ENCODE results near the gene IDE. TPM values are rescaled to one million over a fixed set of nuclear protein-coding genes. Genes with fewer than 3 reads are reported as not detected.

The IDE gene
- total and polyA plus RNA-seq, 2 of the 13 experiments (the other 11 are each of a cell fraction or from before 2014, with no cell fraction given): 16.1 to 52.1 TPM

DNA sequence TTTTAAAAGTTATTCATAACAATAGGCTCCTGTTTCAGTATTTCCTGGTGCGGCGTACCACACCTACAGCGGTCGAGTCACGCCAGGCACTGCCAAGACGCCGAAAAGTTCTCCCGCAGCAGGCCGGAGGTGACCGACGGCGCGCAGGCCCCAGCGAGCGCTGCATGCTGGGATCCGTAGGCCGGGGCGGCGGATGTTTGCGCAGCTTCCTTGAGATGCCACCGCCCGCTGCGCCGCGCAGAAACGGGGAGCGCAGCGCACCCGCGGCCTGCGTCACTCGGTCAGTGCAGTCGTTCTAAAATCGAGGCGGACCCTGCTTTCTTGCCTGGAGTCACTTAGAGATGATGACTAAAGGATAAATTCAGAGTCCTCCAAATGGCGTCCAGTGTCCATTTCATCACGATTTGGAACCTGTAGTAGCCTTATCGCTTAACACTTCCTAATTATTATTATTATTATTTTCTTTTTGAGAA, 17.7 kb upstream of the IDE start (continued):
- TF ChIP-seq, protein P1, sequence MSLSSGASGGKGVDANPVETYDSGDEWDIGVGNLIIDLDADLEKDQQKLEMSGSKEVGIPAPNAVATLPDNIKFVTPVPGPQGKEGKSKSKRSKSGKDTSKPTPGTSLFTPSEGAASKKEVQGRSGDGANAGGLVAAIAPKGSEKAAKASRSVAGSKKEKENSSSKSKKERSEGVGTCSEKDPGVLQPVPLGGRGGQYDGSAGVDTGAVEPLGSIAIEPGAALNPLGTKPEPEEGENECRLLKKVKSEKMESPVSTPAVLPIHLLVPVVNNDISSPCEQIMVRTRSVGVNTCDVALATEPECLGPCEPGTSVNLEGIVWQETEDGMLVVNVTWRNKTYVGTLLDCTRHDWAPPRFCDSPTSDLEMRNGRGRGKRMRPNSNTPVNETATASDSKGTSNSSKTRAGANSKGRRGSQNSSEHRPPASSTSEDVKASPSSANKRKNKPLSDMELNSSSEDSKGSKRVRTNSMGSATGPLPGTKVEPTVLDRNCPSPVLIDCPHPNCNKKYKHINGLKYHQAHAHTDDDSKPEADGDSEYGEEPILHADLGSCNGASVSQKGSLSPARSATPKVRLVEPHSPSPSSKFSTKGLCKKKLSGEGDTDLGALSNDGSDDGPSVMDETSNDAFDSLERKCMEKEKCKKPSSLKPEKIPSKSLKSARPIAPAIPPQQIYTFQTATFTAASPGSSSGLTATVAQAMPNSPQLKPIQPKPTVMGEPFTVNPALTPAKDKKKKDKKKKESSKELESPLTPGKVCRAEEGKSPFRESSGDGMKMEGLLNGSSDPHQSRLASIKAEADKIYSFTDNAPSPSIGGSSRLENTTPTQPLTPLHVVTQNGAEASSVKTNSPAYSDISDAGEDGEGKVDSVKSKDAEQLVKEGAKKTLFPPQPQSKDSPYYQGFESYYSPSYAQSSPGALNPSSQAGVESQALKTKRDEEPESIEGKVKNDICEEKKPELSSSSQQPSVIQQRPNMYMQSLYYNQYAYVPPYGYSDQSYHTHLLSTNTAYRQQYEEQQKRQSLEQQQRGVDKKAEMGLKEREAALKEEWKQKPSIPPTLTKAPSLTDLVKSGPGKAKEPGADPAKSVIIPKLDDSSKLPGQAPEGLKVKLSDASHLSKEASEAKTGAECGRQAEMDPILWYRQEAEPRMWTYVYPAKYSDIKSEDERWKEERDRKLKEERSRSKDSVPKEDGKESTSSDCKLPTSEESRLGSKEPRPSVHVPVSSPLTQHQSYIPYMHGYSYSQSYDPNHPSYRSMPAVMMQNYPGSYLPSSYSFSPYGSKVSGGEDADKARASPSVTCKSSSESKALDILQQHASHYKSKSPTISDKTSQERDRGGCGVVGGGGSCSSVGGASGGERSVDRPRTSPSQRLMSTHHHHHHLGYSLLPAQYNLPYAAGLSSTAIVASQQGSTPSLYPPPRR (CRISPR knock-in tag; IDR thresholded peaks at IDR 0.05; ENCODE audit: borderline replicate concordance): 0 out of 2 replicates have a peak, but pooled peaks have one; percentile 17
- TF ChIP-seq, protein P2, sequence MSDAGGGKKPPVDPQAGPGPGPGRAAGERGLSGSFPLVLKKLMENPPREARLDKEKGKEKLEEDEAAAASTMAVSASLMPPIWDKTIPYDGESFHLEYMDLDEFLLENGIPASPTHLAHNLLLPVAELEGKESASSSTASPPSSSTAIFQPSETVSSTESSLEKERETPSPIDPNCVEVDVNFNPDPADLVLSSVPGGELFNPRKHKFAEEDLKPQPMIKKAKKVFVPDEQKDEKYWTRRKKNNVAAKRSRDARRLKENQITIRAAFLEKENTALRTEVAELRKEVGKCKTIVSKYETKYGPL (CRISPR knock-in tag; IDR thresholded peaks at IDR 0.05): no peak
- TF ChIP-seq, protein P3, sequence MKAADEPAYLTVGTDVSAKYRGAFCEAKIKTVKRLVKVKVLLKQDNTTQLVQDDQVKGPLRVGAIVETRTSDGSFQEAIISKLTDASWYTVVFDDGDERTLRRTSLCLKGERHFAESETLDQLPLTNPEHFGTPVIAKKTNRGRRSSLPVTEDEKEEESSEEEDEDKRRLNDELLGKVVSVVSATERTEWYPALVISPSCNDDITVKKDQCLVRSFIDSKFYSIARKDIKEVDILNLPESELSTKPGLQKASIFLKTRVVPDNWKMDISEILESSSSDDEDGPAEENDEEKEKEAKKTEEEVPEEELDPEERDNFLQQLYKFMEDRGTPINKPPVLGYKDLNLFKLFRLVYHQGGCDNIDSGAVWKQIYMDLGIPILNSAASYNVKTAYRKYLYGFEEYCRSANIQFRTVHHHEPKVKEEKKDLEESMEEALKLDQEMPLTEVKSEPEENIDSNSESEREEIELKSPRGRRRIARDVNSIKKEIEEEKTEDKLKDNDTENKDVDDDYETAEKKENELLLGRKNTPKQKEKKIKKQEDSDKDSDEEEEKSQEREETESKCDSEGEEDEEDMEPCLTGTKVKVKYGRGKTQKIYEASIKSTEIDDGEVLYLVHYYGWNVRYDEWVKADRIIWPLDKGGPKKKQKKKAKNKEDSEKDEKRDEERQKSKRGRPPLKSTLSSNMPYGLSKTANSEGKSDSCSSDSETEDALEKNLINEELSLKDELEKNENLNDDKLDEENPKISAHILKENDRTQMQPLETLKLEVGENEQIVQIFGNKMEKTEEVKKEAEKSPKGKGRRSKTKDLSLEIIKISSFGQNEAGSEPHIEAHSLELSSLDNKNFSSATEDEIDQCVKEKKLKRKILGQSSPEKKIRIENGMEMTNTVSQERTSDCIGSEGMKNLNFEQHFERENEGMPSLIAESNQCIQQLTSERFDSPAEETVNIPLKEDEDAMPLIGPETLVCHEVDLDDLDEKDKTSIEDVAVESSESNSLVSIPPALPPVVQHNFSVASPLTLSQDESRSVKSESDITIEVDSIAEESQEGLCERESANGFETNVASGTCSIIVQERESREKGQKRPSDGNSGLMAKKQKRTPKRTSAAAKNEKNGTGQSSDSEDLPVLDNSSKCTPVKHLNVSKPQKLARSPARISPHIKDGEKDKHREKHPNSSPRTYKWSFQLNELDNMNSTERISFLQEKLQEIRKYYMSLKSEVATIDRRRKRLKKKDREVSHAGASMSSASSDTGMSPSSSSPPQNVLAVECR (CRISPR knock-in tag; IDR thresholded peaks at IDR 0.05; ENCODE audit: borderline replicate concordance): peak; percentile 69; the same call in 1 of the 2 replicates
- TF ChIP-seq, protein P4, sequence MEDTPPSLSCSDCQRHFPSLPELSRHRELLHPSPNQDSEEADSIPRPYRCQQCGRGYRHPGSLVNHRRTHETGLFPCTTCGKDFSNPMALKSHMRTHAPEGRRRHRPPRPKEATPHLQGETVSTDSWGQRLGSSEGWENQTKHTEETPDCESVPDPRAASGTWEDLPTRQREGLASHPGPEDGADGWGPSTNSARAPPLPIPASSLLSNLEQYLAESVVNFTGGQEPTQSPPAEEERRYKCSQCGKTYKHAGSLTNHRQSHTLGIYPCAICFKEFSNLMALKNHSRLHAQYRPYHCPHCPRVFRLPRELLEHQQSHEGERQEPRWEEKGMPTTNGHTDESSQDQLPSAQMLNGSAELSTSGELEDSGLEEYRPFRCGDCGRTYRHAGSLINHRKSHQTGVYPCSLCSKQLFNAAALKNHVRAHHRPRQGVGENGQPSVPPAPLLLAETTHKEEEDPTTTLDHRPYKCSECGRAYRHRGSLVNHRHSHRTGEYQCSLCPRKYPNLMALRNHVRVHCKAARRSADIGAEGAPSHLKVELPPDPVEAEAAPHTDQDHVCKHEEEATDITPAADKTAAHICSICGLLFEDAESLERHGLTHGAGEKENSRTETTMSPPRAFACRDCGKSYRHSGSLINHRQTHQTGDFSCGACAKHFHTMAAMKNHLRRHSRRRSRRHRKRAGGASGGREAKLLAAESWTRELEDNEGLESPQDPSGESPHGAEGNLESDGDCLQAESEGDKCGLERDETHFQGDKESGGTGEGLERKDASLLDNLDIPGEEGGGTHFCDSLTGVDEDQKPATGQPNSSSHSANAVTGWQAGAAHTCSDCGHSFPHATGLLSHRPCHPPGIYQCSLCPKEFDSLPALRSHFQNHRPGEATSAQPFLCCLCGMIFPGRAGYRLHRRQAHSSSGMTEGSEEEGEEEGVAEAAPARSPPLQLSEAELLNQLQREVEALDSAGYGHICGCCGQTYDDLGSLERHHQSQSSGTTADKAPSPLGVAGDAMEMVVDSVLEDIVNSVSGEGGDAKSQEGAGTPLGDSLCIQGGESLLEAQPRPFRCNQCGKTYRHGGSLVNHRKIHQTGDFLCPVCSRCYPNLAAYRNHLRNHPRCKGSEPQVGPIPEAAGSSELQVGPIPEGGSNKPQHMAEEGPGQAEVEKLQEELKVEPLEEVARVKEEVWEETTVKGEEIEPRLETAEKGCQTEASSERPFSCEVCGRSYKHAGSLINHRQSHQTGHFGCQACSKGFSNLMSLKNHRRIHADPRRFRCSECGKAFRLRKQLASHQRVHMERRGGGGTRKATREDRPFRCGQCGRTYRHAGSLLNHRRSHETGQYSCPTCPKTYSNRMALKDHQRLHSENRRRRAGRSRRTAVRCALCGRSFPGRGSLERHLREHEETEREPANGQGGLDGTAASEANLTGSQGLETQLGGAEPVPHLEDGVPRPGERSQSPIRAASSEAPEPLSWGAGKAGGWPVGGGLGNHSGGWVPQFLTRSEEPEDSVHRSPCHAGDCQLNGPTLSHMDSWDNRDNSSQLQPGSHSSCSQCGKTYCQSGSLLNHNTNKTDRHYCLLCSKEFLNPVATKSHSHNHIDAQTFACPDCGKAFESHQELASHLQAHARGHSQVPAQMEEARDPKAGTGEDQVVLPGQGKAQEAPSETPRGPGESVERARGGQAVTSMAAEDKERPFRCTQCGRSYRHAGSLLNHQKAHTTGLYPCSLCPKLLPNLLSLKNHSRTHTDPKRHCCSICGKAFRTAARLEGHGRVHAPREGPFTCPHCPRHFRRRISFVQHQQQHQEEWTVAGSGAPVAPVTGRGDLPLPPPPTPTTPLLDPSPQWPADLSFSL (CRISPR knock-in tag; IDR thresholded peaks at IDR 0.05): no peak
- TF ChIP-seq, protein P5, sequence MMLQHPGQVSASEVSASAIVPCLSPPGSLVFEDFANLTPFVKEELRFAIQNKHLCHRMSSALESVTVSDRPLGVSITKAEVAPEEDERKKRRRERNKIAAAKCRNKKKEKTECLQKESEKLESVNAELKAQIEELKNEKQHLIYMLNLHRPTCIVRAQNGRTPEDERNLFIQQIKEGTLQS (CRISPR knock-in tag; IDR thresholded peaks at IDR 0.05): peak; percentile 48; the same call in 1 of the 2 replicates
- TF ChIP-seq BRD4 (CRISPR knock-in tag; IDR thresholded peaks at IDR 0.05) (peak; percentile 87), GATAD1 (CRISPR knock-in tag; IDR thresholded peaks at IDR 0.05) (peak; percentile 86)
- TF ChIP-seq, protein P6, sequence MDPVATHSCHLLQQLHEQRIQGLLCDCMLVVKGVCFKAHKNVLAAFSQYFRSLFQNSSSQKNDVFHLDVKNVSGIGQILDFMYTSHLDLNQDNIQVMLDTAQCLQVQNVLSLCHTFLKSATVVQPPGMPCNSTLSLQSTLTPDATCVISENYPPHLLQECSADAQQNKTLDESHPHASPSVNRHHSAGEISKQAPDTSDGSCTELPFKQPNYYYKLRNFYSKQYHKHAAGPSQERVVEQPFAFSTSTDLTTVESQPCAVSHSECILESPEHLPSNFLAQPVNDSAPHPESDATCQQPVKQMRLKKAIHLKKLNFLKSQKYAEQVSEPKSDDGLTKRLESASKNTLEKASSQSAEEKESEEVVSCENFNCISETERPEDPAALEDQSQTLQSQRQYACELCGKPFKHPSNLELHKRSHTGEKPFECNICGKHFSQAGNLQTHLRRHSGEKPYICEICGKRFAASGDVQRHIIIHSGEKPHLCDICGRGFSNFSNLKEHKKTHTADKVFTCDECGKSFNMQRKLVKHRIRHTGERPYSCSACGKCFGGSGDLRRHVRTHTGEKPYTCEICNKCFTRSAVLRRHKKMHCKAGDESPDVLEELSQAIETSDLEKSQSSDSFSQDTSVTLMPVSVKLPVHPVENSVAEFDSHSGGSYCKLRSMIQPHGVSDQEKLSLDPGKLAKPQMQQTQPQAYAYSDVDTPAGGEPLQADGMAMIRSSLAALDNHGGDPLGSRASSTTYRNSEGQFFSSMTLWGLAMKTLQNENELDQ (CRISPR knock-in tag; IDR thresholded peaks at IDR 0.05; ENCODE audit: borderline replicate concordance): no peak

All from HepG2 (cell line).